K562 treated with DMSO at 1 percent for 12 hours (cell line): ENCODE measurements around the gene GLIS2. TPM values are rescaled to one million over a fixed set of nuclear protein-coding genes. Genes with fewer than 3 reads are reported as not detected.

Experiments used
- total RNA-seq: library from RNA; unstranded; fragments of 300-600 nt; gene quantifications from 2 replicates; pipeline ENCODE4 v1.2.3, GENCODE V29; 2022; ENCODE audit not compliant: insufficient read depth

The GLIS2 gene
- total RNA-seq: 13.7 and 23.8 TPM in 2 replicates

GRCh38 chr16:4315186-4316107 is at the start of gene GLIS2:
Gene GLIS2 (plus strand): TSS chr16:4316067. CDS start chr16:4332281, 16,214 bp downstream.

GRCh38 chr16:4350787-4351659 is 35.2 kb downstream of the GLIS2 start, which contains the start of gene PAM16:
Gene PAM16 (minus strand): TSS chr16:4351321. CDS start chr16:4351234, 87 bp downstream.

GRCh38 chr16:4371357-4372000 is 55.6 kb downstream of the GLIS2 start, which contains the start of gene VASN:
Gene VASN (plus strand): TSS chr16:4371848. CDS start chr16:4380878, 9,030 bp downstream.

Other genes starting within 250 kb of the GLIS2 start
- 0.21 TPM in 1 of 2 replicates, not detected in the other for gene ADCY9, start 199.6 kb upstream of the GLIS2 start, total RNA-seq
- not detected in 2 replicates for gene SRL, start 74.0 kb upstream of the GLIS2 start, total RNA-seq
- gene TFAP4, start 43.0 kb upstream of the GLIS2 start, total RNA-seq: 5.8 and 6.2 TPM in 2 replicates
- gene PAM16, start 35.3 kb downstream of the GLIS2 start, total RNA-seq: 58.1 and 191 TPM in 2 replicates
- gene VASN, start 55.8 kb downstream of the GLIS2 start, total RNA-seq: 29.7 and 34.4 TPM in 2 replicates
- gene CORO7, start 100.5 kb downstream of the GLIS2 start, total RNA-seq: 59.9 and 88.5 TPM in 2 replicates
- 34.9 and 65.7 TPM in 2 replicates for gene DNAJA3, start 109.8 kb downstream of the GLIS2 start, total RNA-seq
- gene NMRAL1, start 158.6 kb downstream of the GLIS2 start, total RNA-seq: 84.9 and 113 TPM in 2 replicates
- 54.6 and 61.1 TPM in 2 replicates for gene HMOX2, start 160.3 kb downstream of the GLIS2 start, total RNA-seq
- gene CDIP1, start 222.7 kb downstream of the GLIS2 start, total RNA-seq: 0.59 TPM in 1 of 2 replicates, not detected in the other
- not detected in 2 replicates for gene C16orf96, start 240.3 kb downstream of the GLIS2 start, total RNA-seq